Neural cell (in vitro differentiated cells): ENCODE measurements around the gene ANKRD60. TPM values are rescaled to one million over a fixed set of nuclear protein-coding genes. Genes with fewer than 3 reads are reported as not detected.

Source experiments
- H2AFZ ChIP-seq: fragments of 200-600, 300-800 bp; sonication (generic), shearing (Covaris generic); 2 replicates; pipeline ENCODE4 v1.6.0; 2014; ENCODE audit warnings: low read depth, mild to moderate bottlenecking, antibody characterized with exemption, low read length, moderate library complexity
- H3F3A ChIP-seq: fragments of 200-600 bp; shearing (Covaris generic); 2 replicates; pipeline ENCODE4 v1.6.1; 2016; ENCODE audit warnings: mild to moderate bottlenecking, moderate library complexity, mixed read lengths, antibody characterized with exemption, low read length; ENCODE audit not compliant: insufficient read depth, poor library complexity, severe bottlenecking
- H3K27ac ChIP-seq: fragments of 200-600, 300-800 bp; sonication (generic), shearing (Covaris generic); 2 replicates; pipeline ENCODE4 v1.5.1; 2014; ENCODE audit warnings: mild to moderate bottlenecking, low read length, moderate library complexity
- H3K27me3 ChIP-seq: fragments of 300-800, 200-600 bp; sonication (generic), shearing (Covaris generic); 2 replicates; pipeline ENCODE4 v1.6.0; 2014; ENCODE audit warnings: mild to moderate bottlenecking, low read depth, low read length, moderate library complexity; ENCODE audit not compliant: insufficient read depth
- H3K36me3 ChIP-seq: fragments of 300-800, 200-600 bp; sonication (generic), shearing (Covaris generic); 2 replicates; pipeline ENCODE4 v1.5.1; 2014; ENCODE audit warnings: mild to moderate bottlenecking, antibody characterized with exemption, low read length, moderate library complexity; ENCODE audit not compliant: insufficient read depth
- H3K4me2 ChIP-seq: fragments of 300-800, 200-600 bp; sonication (generic), shearing (Covaris generic); 2 replicates; pipeline ENCODE4 v1.6.0; 2014; ENCODE audit warnings: mild to moderate bottlenecking, low read length
- H3K4me3 ChIP-seq: fragments of 300-800, 200-600 bp; sonication (generic), shearing (Covaris generic); 2 replicates; pipeline ENCODE4 v1.5.1; 2014; ENCODE audit warnings: mild to moderate bottlenecking, low read length, moderate library complexity
- H3K79me2 ChIP-seq: fragments of 200-600 bp; shearing (Covaris generic); replicated peaks from 2 replicates; pipeline ENCODE4 v1.6.0; 2014; ENCODE audit warnings: mild to moderate bottlenecking, low read length, moderate library complexity; ENCODE audit not compliant: insufficient read depth
- H3K9ac ChIP-seq: fragments of 300-800, 200-600 bp; sonication (generic), shearing (Covaris generic); 2 replicates; pipeline ENCODE4 v1.6.1; 2016; ENCODE audit warnings: mild to moderate bottlenecking, low read length, mixed read lengths
- H3K9me2 ChIP-seq: fragments of 200-600 bp; shearing (Covaris generic); 2 replicates; pipeline ENCODE4 v1.6.1; 2016; ENCODE audit warnings: mild to moderate bottlenecking, low read length, mixed read lengths; ENCODE audit not compliant: insufficient read depth
- H3K9me3 ChIP-seq: fragments of 200-600, 300-800 bp; sonication (generic), shearing (Covaris generic); 2 replicates; pipeline ENCODE4 v1.6.1; 2016; ENCODE audit warnings: mild to moderate bottlenecking, mixed run types, low read length, moderate library complexity, mixed read lengths
- H4K20me1 ChIP-seq: fragments of 200-600 bp; shearing (Covaris generic); 2 replicates; pipeline ENCODE4 v1.6.1; 2016; ENCODE audit warnings: mild to moderate bottlenecking, mixed run types; ENCODE audit not compliant: insufficient read depth
- EP300 ChIP-seq: fragments of 450-650 bp; conservative IDR thresholded peaks from 2 replicates; pipeline ENCODE4 v1.6.1; 2014; ENCODE audit warnings: antibody characterized with exemption, mild to moderate bottlenecking, moderate library complexity; ENCODE audit not compliant: poor library complexity, severe bottlenecking
- EZH2 ChIP-seq: fragments of 200-600, 300-800 bp; shearing (Covaris generic), sonication (generic); IDR thresholded peaks from 2 replicates; pipeline ENCODE4 v1.6.1; 2014; ENCODE audit warnings: antibody characterized with exemption, low read length, borderline replicate concordance, mild to moderate bottlenecking; ENCODE audit not compliant: insufficient read depth, poor library complexity, severe bottlenecking
- MXI1 ChIP-seq: fragments of 450-650 bp; conservative IDR thresholded peaks from 2 replicates; pipeline ENCODE4 v1.6.1; 2014; ENCODE audit warnings: antibody characterized with exemption, mild to moderate bottlenecking; ENCODE audit not compliant: poor library complexity, severe bottlenecking
- POLR2AphosphoS5 ChIP-seq: IDR thresholded peaks from 2 replicates; pipeline ENCODE4 v1.6.1; 2012
- RAD21 ChIP-seq: fragments of 450-650 bp; conservative IDR thresholded peaks from 2 replicates; pipeline ENCODE4 v1.6.1; 2014; ENCODE audit warnings: antibody characterized with exemption, mild to moderate bottlenecking, moderate library complexity
- REST ChIP-seq: IDR thresholded peaks from 2 replicates; pipeline ENCODE4 v1.6.1; 2012; ENCODE audit warnings: borderline replicate concordance
- SMC3 ChIP-seq: fragments of 450-650 bp; conservative IDR thresholded peaks from 2 replicates; pipeline ENCODE4 v1.6.1; 2014; ENCODE audit warnings: antibody characterized with exemption, mild to moderate bottlenecking, moderate library complexity; ENCODE audit not compliant: poor library complexity
- TAF1 ChIP-seq: IDR thresholded peaks from 2 replicates; pipeline ENCODE4 v1.6.1; 2012; ENCODE audit warnings: low read depth
- polyA plus RNA-seq: library from polyadenylated mRNA; depleted of rRNA; stranded (reverse); fragments of >200 nt; gene quantifications from 2 replicates; pipeline ENCODE4 v1.2.3, GENCODE V29; 2014
- TF ChIP-seq, protein P1 (sequence below): fragments of 450-650 bp; IDR thresholded peaks from 2 replicates; pipeline ENCODE4 v1.5.1; 2014; ENCODE audit warnings: antibody characterized with exemption, mild to moderate bottlenecking, moderate library complexity; ENCODE audit not compliant: poor library complexity, severe bottlenecking

Gene ANKRD60
- polyA plus RNA-seq, 1 donor from 2014 or later = not detected

DNA sequence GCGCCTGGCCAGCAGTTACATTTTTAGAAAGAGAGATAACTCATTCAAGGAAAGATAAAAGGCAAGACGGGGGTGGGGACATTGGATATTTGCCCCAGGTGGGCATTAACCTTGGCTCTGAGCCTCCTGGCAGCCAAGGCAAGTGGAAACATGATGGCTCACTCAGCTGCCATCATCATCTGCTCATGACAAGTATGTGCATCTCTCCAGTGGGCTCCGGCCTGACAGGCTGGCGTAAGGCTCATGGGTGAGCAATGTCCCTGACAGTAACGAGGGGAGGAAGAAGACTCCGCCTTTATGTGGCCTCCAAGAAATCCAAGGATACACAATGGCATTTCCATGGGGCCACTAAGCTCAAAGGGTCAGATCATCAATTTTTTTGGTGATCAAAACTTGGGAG, 13.3 kb downstream of the ANKRD60 start:
- TF ChIP-seq SMC3 (no peak), RAD21 (no peak), EP300 (no peak), TAF1 (no peak), MXI1 (no peak), EZH2 (no peak), REST (no peak)
- TF ChIP-seq, protein P1, sequence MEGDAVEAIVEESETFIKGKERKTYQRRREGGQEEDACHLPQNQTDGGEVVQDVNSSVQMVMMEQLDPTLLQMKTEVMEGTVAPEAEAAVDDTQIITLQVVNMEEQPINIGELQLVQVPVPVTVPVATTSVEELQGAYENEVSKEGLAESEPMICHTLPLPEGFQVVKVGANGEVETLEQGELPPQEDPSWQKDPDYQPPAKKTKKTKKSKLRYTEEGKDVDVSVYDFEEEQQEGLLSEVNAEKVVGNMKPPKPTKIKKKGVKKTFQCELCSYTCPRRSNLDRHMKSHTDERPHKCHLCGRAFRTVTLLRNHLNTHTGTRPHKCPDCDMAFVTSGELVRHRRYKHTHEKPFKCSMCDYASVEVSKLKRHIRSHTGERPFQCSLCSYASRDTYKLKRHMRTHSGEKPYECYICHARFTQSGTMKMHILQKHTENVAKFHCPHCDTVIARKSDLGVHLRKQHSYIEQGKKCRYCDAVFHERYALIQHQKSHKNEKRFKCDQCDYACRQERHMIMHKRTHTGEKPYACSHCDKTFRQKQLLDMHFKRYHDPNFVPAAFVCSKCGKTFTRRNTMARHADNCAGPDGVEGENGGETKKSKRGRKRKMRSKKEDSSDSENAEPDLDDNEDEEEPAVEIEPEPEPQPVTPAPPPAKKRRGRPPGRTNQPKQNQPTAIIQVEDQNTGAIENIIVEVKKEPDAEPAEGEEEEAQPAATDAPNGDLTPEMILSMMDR = no peak
- Histone ChIP-seq H4K20me1 (no peaks in the 10 kb centered on the region), H3K27ac (no peak overlapping the region), H3K4me2 (no peak overlapping the region), H3K9ac (no peak overlapping the region), H3K4me3 (no peak overlapping the region), H3K27me3 (no peaks in the 10 kb centered on the region), H3K9me2 (no peaks in the 10 kb centered on the region), H3K79me2 (no peaks in the 10 kb centered on the region), H3K9me3 (no peaks in the 10 kb centered on the region), H3K36me3 (no peaks in the 10 kb centered on the region), H2AFZ (no peak overlapping the region), H3F3A (no peaks in the 10 kb centered on the region)

GRCh38 chr20:58214310-58214709, 14.1 kb downstream of the ANKRD60 start:
- H3K9me2 ChIP-seq = no peaks in the 10 kb centered on the region
- H3K36me3 ChIP-seq = no peaks in the 10 kb centered on the region
- H3K9ac ChIP-seq = no peak overlapping the region
- no peaks in the 10 kb centered on the region for H3K27me3 ChIP-seq
- no peaks in the 10 kb centered on the region for H4K20me1 ChIP-seq
- no peaks in the 10 kb centered on the region for H3K9me3 ChIP-seq
- TF ChIP-seq TAF1 = no peak
- TF ChIP-seq POLR2AphosphoS5 = no peak
- no peak for TF ChIP-seq EZH2
- TF ChIP-seq, protein P1 = no peak
- TF ChIP-seq RAD21 = no peak
- no peak for TF ChIP-seq SMC3
- TF ChIP-seq EP300 = no peak
- no peak for TF ChIP-seq MXI1
- H3K4me2 ChIP-seq = no peak overlapping the region
- no peak overlapping the region for H3K4me3 ChIP-seq
- no peaks in the 10 kb centered on the region for H3K79me2 ChIP-seq
- no peak overlapping the region for H3K27ac ChIP-seq
- H3F3A ChIP-seq = no peaks in the 10 kb centered on the region
- no peak overlapping the region for H2AFZ ChIP-seq
